Neural crest cell (in vitro differentiated cells): ENCODE measurements around the gene BAG1. TPM values are rescaled to one million over a fixed set of nuclear protein-coding genes. Genes with fewer than 3 reads are reported as not detected.

Experiments
- DNase-seq: peaks from one replicate; pipeline ENCODE4 v3.0.0; 2021; ENCODE audit warnings: low read depth, mixed read lengths, low spot score
- H3K27ac Mint-ChIP-seq: one replicate; pipeline ENCODE4 v1.8.0; 2021; ENCODE audit warnings: mild to moderate bottlenecking, mixed read lengths; ENCODE audit not compliant: unreplicated experiment
- H3K27me3 Mint-ChIP-seq: 2 replicates; pipeline ENCODE4 v1.8.0; 2021; ENCODE audit warnings: low read depth, mild to moderate bottlenecking, mixed read lengths
- H3K36me3 Mint-ChIP-seq: 2 replicates; pipeline ENCODE4 v1.8.0; 2021; ENCODE audit warnings: low read depth, mild to moderate bottlenecking, mixed read lengths
- H3K4me1 Mint-ChIP-seq: 2 replicates; pipeline ENCODE4 v1.8.0; 2021; ENCODE audit warnings: mixed read lengths
- H3K4me3 Mint-ChIP-seq: one replicate; pipeline ENCODE4 v1.8.0; 2021; ENCODE audit warnings: mild to moderate bottlenecking, mixed read lengths
- H3K9me3 Mint-ChIP-seq: 2 replicates; pipeline ENCODE4 v1.8.0; 2021; ENCODE audit warnings: mixed read lengths
- total RNA-seq: library from RNA; stranded (reverse); gene quantifications from 2 replicates; pipeline ENCODE4 v1.2.1, GENCODE V29; 2021
- TF ChIP-seq, protein P1 (sequence below): fragments of 200-600 bp; sonication (generic); conservative IDR thresholded peaks from 2 replicates; pipeline ENCODE4 v1.5.0; 2021; ENCODE audit warnings: antibody characterized with exemption, mild to moderate bottlenecking

The BAG1 gene
- total RNA-seq, 1 donor from 2014 or later: 97.5 TPM

DNA sequence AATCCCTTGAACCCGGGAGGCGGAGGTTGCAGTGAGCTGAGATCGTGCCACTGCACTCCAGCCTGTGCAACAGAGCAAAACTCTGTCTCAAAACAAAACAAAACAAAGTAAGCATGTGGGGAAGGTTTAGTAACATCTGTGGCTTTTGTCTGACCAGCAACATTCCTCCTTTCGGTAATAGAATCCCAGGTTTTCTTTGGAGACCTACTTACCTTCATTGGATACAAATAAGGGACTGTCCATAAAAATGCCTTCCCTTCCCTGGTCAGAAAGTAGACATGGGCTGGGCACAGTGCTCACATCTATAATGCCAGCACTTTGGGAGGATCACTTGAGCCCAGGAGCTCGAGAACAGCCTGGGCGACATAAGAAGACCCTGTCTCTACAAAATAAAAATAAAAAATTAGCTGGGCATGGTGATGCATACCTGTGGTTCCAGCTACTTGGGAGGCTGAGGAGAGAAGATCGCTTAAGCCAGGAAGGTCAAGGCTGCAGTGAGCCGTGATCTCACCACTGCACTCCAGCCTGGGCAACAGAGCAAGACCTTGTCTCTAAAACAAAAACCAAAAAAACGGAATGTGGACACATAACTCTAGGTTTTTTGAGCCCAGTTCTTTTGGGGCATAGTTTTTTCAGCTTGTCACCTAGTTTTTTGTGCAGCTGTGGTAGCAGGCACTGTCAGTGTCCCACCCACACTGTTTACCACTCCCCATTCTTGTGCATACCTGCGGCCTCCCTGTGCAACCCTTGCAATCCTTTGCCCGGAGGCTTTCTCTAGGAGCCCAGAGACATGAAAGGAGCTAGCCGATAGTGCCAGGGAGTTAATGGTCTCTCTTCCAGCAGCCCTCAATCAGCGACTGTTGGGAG, 33.5 kb downstream of the BAG1 start:
- no peak overlapping the region for H3K4me3 Mint-ChIP-seq

DNA sequence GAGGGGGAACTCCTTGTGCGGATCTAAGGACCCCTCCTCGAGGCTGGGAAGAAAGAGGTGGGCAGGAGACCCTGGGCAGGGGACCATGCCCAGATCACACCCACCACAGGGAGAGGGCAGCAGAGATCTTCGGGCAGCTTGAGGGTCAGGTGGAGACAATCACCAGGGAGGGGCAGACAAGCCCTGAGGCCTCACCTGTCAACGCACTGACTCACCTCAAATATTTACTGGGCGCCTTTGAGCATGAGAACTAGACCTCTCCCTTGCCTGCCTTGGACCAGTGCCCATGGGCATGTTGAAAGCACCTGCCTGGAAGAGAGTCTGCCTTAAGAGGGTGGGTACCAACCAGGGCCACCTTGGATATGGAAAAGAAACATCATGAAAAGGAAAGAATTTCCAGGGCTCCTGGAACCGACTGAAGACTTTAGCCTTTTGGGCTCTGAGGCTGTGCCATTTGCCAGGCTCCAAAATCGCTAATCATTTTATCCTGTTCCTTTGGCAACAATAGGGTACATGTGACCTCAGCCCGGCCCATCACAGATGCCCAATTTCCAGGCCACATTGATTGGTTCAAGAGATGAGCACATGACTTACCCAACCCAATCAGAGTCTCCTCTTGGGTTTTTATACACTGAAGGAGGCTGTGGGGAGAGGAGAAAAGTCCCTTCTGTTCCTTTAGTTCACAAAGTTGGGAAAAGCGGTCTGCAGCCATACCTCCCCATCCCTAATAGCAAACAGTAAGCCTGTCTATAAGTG, 35.0 kb downstream of the BAG1 start:
- no peak overlapping the region for H3K27ac Mint-ChIP-seq
- TF ChIP-seq, protein P1, sequence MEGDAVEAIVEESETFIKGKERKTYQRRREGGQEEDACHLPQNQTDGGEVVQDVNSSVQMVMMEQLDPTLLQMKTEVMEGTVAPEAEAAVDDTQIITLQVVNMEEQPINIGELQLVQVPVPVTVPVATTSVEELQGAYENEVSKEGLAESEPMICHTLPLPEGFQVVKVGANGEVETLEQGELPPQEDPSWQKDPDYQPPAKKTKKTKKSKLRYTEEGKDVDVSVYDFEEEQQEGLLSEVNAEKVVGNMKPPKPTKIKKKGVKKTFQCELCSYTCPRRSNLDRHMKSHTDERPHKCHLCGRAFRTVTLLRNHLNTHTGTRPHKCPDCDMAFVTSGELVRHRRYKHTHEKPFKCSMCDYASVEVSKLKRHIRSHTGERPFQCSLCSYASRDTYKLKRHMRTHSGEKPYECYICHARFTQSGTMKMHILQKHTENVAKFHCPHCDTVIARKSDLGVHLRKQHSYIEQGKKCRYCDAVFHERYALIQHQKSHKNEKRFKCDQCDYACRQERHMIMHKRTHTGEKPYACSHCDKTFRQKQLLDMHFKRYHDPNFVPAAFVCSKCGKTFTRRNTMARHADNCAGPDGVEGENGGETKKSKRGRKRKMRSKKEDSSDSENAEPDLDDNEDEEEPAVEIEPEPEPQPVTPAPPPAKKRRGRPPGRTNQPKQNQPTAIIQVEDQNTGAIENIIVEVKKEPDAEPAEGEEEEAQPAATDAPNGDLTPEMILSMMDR: no peak
- no peak overlapping the region for H3K4me3 Mint-ChIP-seq
- H3K36me3 Mint-ChIP-seq: no peaks in the 10 kb centered on the region
- H3K9me3 Mint-ChIP-seq: no peaks in the 10 kb centered on the region
- H3K4me1 Mint-ChIP-seq: peaks cover 5% of the 10 kb centered on the region
- DNase-seq: no peak
- peaks cover 32% of the 10 kb centered on the region for H3K27me3 Mint-ChIP-seq

More for the DNA sequence above, 33.5 kb downstream of the BAG1 start:
- no peak overlapping the region for H3K27ac Mint-ChIP-seq
- peaks cover 41% of the 10 kb centered on the region for H3K27me3 Mint-ChIP-seq
- TF ChIP-seq, protein P1: no peak
- H3K36me3 Mint-ChIP-seq: no peaks in the 10 kb centered on the region
- H3K9me3 Mint-ChIP-seq: no peaks in the 10 kb centered on the region
- DNase-seq: no peak
- H3K4me1 Mint-ChIP-seq: no peaks in the 10 kb centered on the region

DNA sequence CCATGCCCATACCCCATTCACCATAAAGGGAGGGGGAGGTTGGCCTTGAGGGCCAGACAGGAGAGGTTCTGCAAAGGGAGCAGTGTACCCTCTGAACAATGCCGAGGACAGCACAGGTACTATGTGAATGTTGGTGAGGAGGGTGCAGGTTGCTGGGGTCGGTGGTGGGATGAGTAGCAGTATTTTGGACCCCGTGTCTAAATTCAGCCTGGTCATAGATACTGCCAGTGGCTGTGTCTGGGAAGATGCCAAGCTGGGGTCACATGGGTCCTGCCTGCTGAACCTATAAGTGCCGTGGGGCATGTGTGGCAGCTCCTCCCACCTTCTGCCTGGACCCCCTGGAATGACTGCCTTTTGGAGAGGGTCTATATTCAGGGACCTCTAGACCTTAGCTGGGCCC, 35.9 kb downstream of the BAG1 start:
- no peak overlapping the region for H3K27ac Mint-ChIP-seq
- H3K27me3 Mint-ChIP-seq: peaks cover 31% of the 10 kb centered on the region
- no peaks in the 10 kb centered on the region for H3K9me3 Mint-ChIP-seq
- no peak overlapping the region for H3K4me3 Mint-ChIP-seq
- no peak for DNase-seq
- H3K36me3 Mint-ChIP-seq: no peaks in the 10 kb centered on the region
- TF ChIP-seq, protein P1: no peak
- H3K4me1 Mint-ChIP-seq: peaks cover 5% of the 10 kb centered on the region

DNA sequence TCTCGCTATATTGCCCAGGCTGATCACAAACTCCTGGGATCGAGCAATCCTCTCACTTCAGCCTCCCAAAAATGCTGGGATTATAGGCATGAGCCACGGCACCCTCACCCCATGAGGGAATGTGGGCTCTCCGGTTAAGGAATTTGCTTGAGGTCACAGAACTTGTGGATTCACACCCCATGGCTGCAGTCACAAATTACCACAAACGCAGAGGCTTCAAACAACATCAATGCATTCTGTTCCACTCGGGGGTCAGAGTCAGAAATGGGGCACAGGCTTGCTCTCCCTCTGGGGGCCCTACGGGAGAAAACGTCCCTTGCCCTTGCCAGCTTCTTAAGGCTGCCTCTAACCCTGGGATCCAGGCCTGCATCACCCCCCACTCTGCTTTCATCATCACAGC, 36.8 kb downstream of the BAG1 start:
- DNase-seq: no peak
- Mint-ChIP-seq H3K4me1 (peaks cover 5% of the 10 kb centered on the region), H3K27ac (no peak overlapping the region), H3K4me3 (no peak overlapping the region), H3K36me3 (no peaks in the 10 kb centered on the region), H3K27me3 (peaks cover 26% of the 10 kb centered on the region), H3K9me3 (no peaks in the 10 kb centered on the region)
- TF ChIP-seq, protein P1: no peak

DNA sequence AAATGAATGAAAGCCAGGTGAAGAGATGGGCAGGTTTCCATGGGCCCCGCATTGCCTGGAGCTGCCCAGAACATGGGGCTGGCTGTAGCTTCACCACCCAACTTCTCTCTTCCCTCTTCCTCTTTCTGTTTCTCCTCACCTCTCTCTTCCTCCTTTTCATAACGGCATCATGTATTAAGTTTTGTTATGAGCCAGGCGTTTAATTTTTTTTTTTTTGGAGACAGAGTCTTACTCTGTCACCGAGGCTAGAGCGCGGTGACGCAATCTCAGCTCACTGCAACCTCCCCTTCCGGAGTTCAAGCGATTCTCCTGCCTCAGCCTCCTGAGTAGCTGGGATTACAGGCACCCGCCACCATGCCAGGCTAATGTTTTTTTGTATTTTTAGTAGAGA, 37.5 kb downstream of the BAG1 start:
- DNase-seq: no peak
- TF ChIP-seq, protein P1: no peak
- Mint-ChIP-seq H3K4me3 (no peak overlapping the region), H3K36me3 (no peaks in the 10 kb centered on the region), H3K27me3 (peaks cover 18% of the 10 kb centered on the region), H3K27ac (no peak overlapping the region), H3K4me1 (peaks cover 5% of the 10 kb centered on the region), H3K9me3 (no peaks in the 10 kb centered on the region)
